Stimulated activated CD4-positive, alpha-beta T cell treated with anti-CD3 and anti-CD28 coated beads, TNF-alpha, amount 100 ng/mL, for 24 hours (primary cell): ENCODE measurements around the gene COL5A3.
"Not testable (repeated sequence)": the region's sequence is repeated elsewhere in the genome, so short reads cannot be mapped to it uniquely, and the experiment has no call there.

Experiments
- DNase-seq, 3 experiments: peaks; one replicate each; pipeline ENCODE4 v3.0.0-alpha.2; 2020; ENCODE audit warnings: low read depth in 3 of 3

Gene COL5A3

GRCh38 chr19:9937001-9937411 lies 73.3 kb downstream of the COL5A3 start:
- no peak for DNase-seq

GRCh38 chr19:9936326-9937000 lies 73.8 kb downstream of the COL5A3 start, which contains the start of gene OLFM2:
Gene OLFM2 (minus strand): TSS chr19:9936515. CDS start chr19:9936366, 149 bp downstream.
- DNase-seq, result peak in 1 of 3 experiments; percentile 26

- DNase-seq, result no peak
These were observed 74.6 kb downstream of the COL5A3 start for GRCh38 chr19:9935506-9936325.

GRCh38 chr19:9934132-9934950 lies 76.0 kb downstream of the COL5A3 start:
- DNase-seq, result peak; percentile 64 to 83 (median 67)

GRCh38 chr19:9932835-9933234 lies 77.5 kb downstream of the COL5A3 start:
- no peak for DNase-seq

- no peak for DNase-seq
These were observed 78.7 kb downstream of the COL5A3 start for GRCh38 chr19:9931629-9932028.

GRCh38 chr19:9923440-9923839 lies 86.9 kb downstream of the COL5A3 start:
- DNase-seq, result no peak

- DNase-seq, result not testable (repeated sequence)
These were observed 87.4 kb downstream of the COL5A3 start for GRCh38 chr19:9922782-9923379.

- DNase-seq, result no peak
These were observed 93.0 kb downstream of the COL5A3 start for GRCh38 chr19:9917321-9917720.

- no peak for DNase-seq
These were observed 93.6 kb downstream of the COL5A3 start for GRCh38 chr19:9916719-9917118.

GRCh38 chr19:9914315-9915207 lies 95.7 kb downstream of the COL5A3 start:
- peak; percentile 56 to 85 (median 63) for DNase-seq

GRCh38 chr19:9914001-9914314 lies 96.3 kb downstream of the COL5A3 start:
- no peak for DNase-seq

- peak in 1 of 3 experiments; percentile 18 for DNase-seq
These were observed 96.9 kb downstream of the COL5A3 start for GRCh38 chr19:9913237-9914000.

- no peak for DNase-seq
These were observed 97.6 kb downstream of the COL5A3 start for GRCh38 chr19:9912551-9913236.

- no peak for DNase-seq
These were observed 98.6 kb downstream of the COL5A3 start for GRCh38 chr19:9911524-9912185.

GRCh38 chr19:9910625-9911024 lies 99.7 kb downstream of the COL5A3 start:
- DNase-seq, result no peak
